ENCODE measurements around the gene ADGRB2.

ADGRB2 gene

DNA sequence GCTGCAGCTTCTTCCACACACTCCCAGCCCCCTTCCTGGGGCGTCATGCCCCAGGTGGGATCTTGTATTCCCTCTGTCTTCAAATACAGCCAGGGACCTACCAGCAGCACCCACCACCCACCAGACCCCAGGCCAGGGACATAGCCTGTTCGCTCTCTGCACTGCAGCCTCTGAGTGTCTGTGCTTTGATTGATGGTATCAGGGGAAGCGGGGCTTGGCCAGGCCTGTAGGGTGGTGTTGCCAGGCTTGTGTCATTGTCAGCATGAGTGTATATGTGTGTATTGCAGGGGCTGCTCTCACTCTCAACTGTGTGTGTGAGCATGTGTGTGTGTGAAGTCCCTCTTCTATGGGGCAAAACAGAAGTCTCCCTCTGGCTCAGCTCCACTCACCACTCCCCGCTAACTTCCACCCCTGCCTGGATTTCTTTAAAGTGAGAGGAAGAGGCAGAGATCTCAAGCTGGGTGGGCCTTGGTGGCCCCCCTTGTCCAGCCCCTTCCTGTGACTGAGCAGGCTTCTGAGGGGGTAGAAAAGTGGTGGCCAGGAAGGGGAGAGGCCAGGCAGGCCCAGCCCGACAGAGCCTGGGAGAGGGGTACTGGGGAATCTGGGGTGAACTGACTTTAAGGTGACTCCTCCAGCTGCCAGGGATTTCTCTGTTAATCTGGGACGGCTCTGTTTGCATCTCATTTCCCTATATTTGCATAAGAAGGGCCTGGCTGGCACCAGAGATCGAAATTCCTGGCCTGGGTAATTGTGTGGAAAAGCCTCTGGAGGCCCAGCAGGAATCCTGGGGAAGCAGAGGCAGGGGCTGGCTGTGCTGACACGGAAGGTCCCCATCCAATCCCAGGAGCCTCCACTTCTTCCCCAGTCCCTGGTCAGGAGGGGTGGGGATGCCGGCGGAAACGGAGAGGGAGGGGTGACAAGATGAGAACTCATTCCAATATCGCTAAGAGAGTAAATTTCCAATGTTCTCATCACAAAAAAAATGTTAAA, 18.6 kb upstream of the ADGRB2 start:
- no peak for DNase-seq (ENCODE audit: low spot score)

DNA sequence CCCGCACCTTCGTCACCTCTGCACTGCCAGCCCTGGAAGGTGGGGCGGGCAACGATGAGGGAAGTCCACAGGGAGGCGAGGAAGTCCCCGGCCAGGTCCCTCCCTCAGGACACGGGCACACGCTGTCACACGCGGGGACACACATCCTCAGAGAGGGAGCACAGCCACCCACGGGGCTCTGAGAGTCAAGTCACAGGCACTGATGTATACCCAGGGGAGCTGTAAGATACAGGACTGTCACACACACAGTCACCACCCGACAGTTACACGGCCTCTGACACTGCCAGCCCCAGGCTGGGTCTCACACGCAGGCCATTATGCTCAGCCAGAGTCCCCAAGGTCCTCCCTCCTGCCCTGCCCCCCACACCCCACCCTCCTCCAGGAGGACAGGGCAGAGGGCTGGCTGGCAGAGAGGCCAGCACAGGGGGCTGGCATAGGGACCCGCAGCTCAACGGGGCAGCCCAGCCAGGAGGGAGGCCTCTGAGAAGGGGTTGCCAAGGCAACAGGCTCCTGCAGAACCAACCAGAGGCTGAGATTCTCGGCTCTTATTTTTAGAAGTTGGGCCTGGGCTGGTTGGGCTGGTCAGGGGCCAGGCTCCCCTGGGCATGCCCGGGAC, 17.7 kb upstream of the ADGRB2 start:
- no peak for DNase-seq (ENCODE audit: low spot score)

DNA sequence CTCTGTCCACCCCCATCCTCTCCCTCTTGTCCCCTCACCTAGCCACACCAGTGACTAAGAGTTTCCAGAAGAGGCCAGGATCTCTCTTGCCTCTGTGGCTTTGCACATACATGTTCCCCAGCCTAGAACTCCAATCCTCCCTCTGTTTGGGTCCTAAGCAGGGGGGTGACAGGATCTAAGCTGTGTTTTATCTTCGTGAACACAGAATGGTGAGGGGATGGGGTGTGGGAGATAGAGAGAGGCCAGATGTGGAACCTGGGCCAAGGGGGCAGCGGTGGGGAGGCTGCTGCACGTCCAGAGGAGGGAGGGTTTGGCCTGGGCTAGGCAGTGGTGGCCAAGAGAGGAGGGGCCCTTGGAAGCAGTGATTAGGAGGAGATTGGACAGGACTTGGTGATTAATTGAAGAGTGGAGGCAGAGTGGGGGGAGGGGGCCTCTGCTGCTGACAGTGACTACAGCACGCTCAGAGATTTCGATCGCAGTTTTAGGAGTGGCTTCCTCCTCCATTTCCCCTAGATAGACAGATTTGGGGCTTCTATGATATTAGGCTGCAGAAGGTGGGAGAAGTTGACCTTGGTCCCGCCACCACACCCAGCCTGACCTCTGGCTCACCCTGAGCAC, 17.1 kb upstream of the ADGRB2 start:
- DNase-seq (ENCODE audit: low spot score) = no peak

DNA sequence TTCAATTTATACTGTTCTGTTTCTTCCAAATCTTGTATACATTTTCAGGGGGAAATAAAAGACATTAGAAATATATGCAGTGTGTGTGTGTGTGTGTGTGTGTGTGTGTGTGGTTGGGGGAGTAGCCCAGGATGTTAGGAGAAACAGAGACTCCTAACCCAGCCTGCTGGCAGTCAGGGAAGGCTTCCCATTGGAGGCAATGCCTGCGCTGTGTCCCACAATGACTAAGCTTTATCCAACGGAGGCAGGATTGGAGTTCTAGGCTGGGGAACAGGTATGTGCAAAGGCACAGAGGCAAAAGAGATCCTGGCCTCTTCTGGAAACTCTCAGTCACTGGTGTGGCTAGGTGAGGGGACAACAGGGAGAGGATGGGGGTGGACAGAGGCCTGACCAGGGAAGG, 16.5 kb upstream of the ADGRB2 start:
- no peak for DNase-seq (ENCODE audit: low spot score)

DNA sequence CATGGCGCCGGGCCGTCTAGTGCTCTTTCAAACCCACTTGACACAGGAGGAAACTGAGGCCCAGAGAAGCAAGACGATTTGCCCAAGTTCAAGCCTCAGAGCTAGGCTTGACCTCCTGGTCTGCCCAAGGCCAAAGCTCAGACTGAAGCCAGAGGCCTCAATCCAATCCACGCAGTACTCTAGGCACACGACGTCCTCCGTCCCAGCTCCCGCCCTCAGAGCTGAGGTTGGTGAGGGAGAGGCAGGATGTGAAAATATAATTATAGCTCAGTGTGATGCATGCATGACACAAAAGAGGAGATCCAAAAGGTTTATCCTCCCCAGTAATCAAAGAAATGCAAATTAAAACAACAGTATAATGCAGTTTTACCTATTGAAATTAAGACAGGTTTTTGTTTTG, 15.5 kb upstream of the ADGRB2 start:
- no peak for DNase-seq (ENCODE audit: low spot score)

- no peak for DNase-seq (ENCODE audit: low spot score)
Measured at GRCh38 chr1:31778763-31779488, 14.8 kb upstream of the ADGRB2 start.

- no peak for DNase-seq (ENCODE audit: low spot score)
Measured at GRCh38 chr1:31776516-31776915, 12.4 kb upstream of the ADGRB2 start.

DNA sequence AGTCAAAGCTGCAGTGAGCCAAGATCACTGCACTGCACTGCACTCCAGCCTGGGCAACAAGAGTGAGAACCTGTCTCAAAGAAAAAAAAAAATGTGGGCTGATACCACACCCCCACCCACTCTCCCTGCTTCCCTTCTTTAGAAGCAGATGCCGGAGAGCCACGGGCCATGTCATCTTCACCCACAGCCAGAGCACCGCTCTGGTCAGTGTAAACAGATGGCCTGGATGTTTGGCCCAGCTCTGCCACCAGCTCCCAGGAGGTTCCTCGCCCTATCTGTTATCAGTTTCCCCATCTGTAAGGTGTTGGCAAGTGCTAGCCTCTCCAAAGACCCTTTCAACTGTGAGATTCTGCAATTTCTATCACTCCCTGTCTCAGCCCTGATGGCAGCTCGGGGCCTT, 11.9 kb upstream of the ADGRB2 start:
- no peak for DNase-seq (ENCODE audit: low spot score)

DNA sequence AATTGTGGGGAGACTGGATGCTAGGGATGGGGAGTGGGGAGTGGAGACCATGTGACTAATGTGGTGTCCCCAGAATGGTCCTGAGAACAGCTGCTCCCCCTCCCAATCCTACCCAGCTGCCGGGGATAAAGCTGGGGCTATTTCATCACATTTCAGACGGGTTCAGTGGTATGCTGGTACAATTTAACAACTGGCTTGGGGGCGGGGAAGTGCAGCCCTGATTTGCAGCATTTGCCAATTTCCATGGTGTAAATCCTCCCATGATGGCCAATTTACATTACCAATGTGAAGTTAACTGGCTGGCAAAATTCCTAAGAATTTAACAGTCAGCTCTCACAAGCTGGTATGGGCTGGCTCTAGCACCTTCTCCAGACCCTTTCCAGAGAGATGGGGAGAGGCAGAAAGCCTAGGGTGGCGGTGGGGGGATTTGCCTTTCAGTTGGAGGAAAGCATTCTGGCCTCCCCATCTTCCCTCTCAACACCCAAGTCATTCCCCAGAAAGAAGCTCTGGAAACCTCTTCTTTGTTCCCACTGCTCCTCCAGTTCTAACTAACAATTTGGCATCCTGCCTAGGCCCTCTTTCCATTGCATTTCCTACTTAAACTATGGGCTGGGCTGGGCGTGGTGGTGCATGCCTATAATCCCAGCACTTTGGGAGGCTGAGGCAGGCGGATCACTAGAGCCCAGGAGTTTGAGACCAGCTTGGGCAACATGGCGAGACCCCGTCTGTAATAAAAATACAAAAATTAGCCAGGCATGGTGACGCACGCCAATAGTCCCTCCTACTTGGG, 11.3 kb upstream of the ADGRB2 start:
- DNase-seq (ENCODE audit: low spot score) = no peak

DNA sequence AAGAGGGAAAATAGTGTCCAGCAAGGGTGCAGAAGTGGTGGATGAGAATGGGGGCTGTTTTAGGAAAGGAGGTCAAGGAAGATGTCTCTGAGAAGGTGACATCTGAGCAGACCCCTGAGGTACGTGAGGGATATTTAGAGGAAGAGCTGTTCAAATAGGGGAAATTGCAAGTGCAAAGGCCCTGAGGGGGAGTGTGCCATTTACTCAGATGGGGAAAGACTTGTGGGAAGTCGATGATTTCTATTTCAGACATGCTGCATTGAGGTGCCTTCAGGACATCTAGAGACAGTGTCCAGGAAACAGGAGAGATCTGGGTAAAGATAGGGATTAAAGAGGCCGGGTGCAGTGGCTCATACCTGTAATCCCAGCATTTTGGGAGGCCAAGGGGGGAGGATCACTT, 10.4 kb upstream of the ADGRB2 start:
- no peak for DNase-seq (ENCODE audit: low spot score)

DNA sequence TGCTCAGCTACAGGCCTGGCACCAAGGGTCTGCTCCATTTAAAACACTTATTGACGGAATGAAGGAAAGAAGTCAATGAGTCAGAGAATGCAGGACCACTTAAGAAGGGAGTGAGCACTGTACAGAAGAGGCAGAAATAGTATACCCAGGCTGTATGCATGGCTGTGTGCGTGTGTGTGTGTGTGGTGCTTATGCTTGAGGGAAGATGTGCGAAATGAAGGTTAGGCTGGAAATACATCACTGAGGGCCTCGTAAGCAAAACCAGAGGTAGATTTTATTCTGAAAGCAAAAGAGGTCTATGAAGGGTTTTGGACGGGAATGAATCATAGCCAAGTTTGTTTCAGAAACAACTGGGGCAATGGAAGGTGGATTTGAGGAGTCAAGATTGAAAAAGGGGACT, 9.7 kb upstream of the ADGRB2 start:
- no peak for DNase-seq (ENCODE audit: low spot score)

- no peak for DNase-seq (ENCODE audit: low spot score)
Measured at GRCh38 chr1:31772669-31773248, 8.6 kb upstream of the ADGRB2 start.

DNA sequence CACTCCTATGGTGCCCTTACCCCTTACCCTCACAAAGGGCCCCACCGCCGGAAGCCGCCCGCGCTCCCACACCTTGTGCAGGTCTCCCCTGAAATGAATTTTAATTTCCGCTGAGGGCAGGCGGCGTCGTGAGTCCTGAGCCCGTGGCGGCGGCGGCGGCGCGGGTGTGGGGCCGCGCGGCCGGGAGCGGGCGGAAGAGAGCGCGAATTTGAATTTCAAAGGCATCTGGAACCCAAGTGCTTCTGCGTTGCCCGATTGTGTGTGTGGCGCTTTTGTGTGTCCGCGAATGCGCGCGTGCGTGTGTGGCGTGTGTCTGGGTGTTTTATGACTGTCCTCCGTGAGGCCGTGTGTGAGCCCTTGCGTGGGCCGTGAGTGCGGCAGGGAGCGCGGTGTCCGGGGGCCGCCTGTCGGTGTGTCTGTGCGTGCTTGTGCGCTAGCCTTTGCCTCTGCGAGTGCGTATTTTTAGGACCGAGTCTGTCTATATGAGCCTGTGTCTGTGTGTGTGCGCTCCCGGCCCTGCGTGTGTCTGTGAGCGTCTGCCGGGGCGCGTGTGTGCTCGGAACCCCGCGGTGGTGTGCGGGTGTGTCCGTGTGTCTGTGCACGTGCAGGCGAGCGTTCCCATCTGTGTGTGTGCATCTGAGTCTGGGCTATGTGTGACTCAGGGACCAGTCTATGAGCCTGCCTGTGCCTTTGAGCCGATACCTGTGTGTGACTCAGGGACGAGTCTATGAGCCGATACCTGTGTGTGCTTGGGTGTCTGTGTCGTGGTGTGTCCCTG, 7.9 kb upstream of the ADGRB2 start:
- DNase-seq (ENCODE audit: low spot score) = peak; percentile 36

- DNase-seq (ENCODE audit: low spot score) = no peak
Measured at GRCh38 chr1:31769720-31770390, 5.7 kb upstream of the ADGRB2 start.

GRCh38 chr1:31768939-31769704, 5.0 kb upstream of the ADGRB2 start:
- no peak for DNase-seq (ENCODE audit: low spot score)

DNA sequence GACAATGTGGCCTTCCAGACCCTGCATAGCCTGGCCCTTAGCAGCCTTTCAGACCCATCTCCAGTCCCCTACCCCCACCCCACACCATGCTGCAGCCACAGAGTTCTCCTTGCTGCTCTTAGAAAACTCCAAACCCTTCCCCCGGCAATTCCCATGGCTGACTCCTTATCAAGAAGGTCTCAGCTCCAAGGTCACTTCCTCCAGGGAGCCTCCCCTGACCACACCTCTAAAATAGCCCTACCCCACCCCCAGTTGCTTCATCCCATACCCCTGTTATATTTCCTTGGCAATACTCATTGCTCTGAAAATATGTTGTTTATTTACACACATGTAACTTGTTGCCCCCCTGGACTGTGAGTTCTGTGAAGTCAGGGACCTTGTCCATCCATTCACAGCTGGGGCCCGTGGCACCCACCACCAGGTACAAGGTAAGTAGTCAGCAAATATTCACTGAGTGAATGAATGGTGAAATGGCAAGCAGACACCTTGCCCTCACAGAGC, 4.3 kb upstream of the ADGRB2 start:
- DNase-seq (ENCODE audit: low spot score) = no peak

- no peak for DNase-seq (ENCODE audit: low spot score)
Measured at GRCh38 chr1:31767225-31767624, 3.1 kb upstream of the ADGRB2 start.

DNA sequence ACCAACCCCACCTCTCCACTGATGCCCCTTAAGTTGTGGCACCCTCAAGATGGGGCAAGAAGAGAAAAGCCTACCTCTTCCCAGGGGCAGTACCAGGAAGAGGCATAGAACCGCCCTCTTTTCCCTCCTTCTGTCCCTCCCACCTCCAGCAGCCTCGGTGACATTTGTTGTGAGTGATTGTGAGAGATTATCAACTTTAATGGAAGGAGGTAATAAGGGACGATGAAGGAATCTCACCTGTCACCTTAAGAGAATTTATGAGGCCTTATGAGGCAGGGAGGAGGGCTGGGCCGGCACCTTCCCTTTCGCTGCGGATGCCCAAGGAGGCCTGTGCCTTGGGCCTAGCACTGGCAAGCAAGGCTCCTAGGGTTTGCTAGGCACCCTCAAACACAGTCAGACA, 1.4 kb upstream of the ADGRB2 start:
- DNase-seq (ENCODE audit: low spot score) = no peak

DNA sequence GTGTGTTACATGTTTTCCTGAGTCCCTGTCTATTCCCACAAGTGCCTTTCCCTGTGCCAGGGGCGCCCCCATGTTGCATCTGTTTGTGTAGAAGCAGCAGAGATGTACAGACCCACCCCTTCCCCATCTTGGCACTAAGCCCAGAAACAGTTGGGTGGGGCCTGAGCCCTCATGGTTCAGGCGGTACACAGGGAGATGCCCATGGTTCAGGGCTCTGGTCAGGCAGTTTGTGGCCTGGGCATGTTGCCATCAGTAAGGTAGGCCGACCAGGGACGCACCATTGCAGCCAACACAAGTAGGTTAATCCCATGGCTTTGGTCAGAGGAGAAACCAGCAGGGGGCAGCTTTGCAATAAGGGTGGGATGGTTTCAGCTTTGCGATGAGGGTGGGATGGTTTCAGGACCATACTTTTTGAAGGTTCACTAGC, 914 bp upstream of the ADGRB2 start:
- DNase-seq (ENCODE audit: low spot score) = no peak
